ENCODE results near the gene FNDC8. TPM values are rescaled to one million over a fixed set of nuclear protein-coding genes. Genes with fewer than 3 reads are reported as not detected.

FNDC8 gene
- total and polyA plus RNA-seq, 2 of the 8 experiments (the other 6 are each of a cell fraction or from before 2014, with no cell fraction given), result not detected

GRCh38 chr17:35101036-35101435 lies 20.4 kb upstream of the FNDC8 start (continued):
- no peak for TF ChIP-seq SP2 (IDR thresholded peaks at IDR 0.05; ENCODE audit: low read length)
- no peak for TF ChIP-seq ASH2L (IDR thresholded peaks at IDR 0.05; ENCODE audit: low read length)
- TF ChIP-seq CTBP2 (IDR thresholded peaks at IDR 0.05; ENCODE audit: borderline replicate concordance, insufficient read depth, insufficient read length, low read length), result no peak
- TF ChIP-seq CBX5 (IDR thresholded peaks at IDR 0.05; ENCODE audit: low read depth, low read length), result no peak
- TF ChIP-seq SIRT6 (IDR thresholded peaks at IDR 0.05; ENCODE audit: low read length), result no peak
- no peak for TF ChIP-seq CHD1 (IDR thresholded peaks at IDR 0.05; ENCODE audit: low read depth, low read length)
- TF ChIP-seq RBBP5 (IDR thresholded peaks at IDR 0.05; ENCODE audit: borderline replicate concordance, low read depth, low read length), result no peak
